Measurements from ENCODE around the gene ATRIP.

- TF ChIP-seq GABPA (IDR thresholded peaks at IDR 0.05; ENCODE audit: low read depth) (no peak), JUND (IDR thresholded peaks at IDR 0.05) (no peak), RAD21 (IDR thresholded peaks at IDR 0.05; ENCODE audit: low read length) (no peak), FOXM1 (IDR thresholded peaks at IDR 0.05; ENCODE audit: low read depth) (no peak), CHD2 (IDR thresholded peaks at IDR 0.05; ENCODE audit: low read length, partially characterized antibody) (no peak), CTCF (IDR thresholded peaks at IDR 0.05) (no peak), EZH2phosphoT487 (IDR thresholded peaks at IDR 0.05; ENCODE audit: borderline replicate concordance, low read depth) (no peak), SIN3A (IDR thresholded peaks at IDR 0.05; ENCODE audit: borderline replicate concordance, low read depth, low read length) (no peak), ZBTB33 (IDR thresholded peaks at IDR 0.05; ENCODE audit: borderline replicate concordance, low read depth) (no peak), EP300 (IDR thresholded peaks at IDR 0.05; ENCODE audit: borderline replicate concordance in 1 of 2, low read depth in 1 of 2, low read length in 1 of 2) (no peak), REST (IDR thresholded peaks at IDR 0.05; ENCODE audit: low read depth, low read length) (no peak), POLR2AphosphoS5 (IDR thresholded peaks at IDR 0.05; ENCODE audit: low read depth, low read length) (no peak), YY1 (IDR thresholded peaks at IDR 0.05; ENCODE audit: low read depth) (no peak)
Observed at GRCh38 chr3:48429960-48430707, 16.4 kb upstream of the ATRIP start, which contains the start of gene PLXNB1.
